Activated CD4-positive, alpha-beta T cell treated with anti-CD3 and anti-CD28 coated beads, Interleukin-2, amount 50 U/mL, for 4 hours (primary cell): ENCODE results near the gene RNF5.
"Not testable (repeated sequence)": the region's sequence is repeated elsewhere in the genome, so short reads cannot be mapped to it uniquely, and the experiment has no call there.

ENCODE experiments used
- DNase-seq, 2 experiments: peaks; one replicate each; pipeline ENCODE4 v3.0.0-alpha.2; 2020

The RNF5 gene

DNA sequence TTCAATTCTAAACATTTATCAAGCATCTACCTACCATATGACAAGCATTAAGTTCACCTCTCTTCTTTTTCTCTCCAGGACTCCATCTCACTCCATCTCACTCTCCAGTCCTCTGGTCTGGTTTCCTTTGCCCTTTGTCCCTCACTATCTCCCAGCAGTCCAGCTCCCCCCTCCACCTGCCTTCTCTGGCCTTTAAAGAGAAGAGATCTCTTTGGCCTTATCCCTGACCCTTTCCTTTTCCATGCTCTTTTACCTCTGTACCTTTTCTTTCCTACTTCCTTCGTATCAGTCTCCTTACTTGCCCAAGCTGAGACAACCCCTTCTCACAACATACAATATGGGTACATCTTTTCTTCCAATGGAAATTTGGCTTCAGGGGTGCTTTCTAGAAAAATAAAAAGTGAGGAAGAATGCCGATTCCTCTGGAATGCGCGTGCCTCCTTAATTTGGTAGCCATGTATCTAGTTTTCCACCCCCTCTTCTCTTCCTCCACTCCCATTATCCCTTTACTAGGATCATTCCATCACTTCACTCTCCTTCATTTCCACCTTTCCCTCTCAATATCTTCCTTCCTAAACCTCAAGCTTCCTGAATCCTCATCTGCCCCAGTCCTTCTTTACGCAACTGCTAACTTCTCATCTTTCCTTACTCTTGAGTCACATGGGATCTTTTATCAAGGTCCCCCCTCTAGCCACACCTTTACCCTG is 1.6 kb upstream of the RNF5 start:
- DNase-seq, result no peak

DNA sequence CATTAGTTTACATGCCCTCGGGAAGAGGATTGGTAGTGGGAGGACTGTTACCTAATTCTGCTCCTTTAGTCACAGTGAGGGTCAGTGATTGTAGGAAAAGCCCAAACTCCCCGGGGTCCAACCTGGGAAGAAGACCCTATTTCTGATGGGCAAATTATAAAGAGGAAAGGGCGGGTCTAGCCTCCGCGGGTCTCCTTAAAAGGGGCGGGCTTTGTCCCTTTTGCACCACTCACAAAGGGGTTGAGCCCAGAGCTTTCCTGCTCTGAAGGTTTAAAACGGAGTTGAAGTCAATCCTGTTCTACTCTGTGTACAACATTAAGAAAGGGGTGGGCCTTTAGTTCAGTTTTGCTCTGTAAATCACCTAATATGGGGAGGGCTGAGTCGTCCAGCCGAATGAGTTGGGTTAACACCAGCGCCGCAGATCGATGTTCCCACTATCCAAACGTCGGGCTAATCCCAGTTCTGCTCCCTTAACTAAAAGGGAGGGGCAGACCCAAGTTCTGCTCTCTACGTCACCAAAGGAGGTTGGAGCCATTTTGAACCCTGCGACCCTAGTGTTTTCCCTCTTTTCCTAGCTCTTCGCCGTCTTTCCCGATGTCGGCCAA is 920 bp upstream of the RNF5 start:
- no peak for DNase-seq

DNA sequence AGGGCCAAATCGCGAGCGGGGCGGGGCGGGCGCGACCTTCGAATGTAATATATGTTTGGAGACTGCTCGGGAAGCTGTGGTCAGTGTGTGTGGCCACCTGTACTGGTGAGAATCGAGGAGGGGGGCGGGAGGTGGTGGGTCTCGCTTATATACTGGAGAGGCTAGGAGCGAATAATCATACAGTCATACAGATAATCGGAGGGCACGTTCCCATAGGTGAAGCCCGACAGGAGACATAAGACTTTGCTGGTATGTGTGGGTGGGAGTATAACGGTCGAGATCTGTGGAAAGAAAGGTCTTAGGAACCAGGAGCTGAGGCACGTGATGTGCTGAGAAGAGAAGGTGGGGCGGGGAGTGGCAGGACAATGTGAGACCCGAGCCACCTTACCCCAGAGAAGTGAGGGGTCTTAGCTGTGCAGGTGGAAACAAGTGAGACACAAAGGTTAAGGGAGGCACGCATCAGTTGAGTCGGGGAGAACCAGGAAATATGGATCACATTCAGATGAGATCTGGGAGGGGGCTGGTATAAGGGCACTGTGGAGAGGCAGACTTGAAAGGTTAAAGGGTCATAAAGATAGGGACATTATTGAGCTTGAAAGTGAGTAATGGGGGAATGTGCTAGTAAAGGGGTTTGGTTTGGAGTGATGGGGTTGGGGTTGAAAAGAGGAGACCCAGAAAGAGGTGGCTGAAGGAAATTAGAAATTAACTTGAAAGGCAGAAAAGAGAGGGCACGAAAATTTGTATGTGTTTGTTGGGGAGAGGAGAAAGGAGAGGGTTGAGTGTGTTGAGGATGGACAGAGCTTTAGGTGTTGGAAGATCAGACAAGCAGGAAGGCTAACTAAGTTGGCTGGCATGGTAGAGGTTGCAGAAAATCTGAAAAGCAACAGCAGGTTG is 589 bp downstream of the RNF5 start:
- no peak for DNase-seq

DNA sequence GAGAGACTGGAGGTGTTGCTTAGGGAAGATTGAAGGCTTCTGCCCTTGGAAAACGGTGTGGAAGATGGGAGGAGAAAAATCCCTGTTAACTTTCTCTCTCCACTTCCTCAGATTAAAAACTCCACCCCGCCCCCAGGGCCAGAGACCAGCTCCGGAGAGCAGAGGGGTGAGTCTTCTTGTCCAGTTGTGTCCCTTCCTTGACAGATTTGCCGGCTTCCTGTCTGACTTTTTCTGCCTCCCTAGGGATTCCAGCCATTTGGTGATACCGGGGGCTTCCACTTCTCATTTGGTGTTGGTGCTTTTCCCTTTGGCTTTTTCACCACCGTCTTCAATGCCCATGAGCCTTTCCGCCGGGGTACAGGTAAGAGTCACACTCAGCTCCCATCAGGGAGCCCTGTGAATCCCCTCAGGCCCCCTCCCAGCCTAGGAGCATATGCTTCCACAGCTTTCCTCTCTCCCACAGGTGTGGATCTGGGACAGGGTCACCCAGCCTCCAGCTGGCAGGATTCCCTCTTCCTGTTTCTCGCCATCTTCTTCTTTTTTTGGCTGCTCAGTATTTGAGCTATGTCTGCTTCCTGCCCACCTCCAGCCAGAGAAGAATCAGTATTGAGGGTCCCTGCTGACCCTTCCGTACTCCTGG is 1.7 kb downstream of the RNF5 start:
- no peak for DNase-seq

DNA sequence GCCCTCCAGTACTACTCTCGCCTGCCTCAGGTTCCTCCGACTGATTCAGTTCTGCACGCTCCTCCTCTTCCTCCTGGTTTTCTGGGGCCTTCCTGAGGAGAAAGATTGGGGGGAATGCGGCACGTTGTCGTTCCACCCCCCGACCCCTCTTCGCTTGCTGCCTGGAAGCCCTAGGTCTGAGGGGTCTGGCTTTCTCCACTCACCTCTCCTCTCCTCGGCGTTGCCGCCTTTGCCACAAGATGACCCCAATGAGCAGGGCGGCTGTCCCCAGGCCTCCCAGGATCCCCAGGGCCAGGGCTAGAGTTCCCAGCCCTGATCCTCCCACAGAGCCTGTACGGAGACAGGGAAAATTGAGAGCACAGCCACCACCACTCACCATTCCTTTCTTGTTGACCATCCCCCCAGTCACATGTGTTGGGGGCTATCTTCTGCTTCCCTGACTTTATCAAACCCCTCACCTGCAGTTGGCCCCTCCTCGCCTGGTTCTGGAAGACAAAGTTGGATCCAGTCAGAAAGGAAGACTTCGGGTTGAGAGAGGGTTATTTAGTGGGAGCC is 3.0 kb downstream of the RNF5 start:
- DNase-seq, result no peak

DNA sequence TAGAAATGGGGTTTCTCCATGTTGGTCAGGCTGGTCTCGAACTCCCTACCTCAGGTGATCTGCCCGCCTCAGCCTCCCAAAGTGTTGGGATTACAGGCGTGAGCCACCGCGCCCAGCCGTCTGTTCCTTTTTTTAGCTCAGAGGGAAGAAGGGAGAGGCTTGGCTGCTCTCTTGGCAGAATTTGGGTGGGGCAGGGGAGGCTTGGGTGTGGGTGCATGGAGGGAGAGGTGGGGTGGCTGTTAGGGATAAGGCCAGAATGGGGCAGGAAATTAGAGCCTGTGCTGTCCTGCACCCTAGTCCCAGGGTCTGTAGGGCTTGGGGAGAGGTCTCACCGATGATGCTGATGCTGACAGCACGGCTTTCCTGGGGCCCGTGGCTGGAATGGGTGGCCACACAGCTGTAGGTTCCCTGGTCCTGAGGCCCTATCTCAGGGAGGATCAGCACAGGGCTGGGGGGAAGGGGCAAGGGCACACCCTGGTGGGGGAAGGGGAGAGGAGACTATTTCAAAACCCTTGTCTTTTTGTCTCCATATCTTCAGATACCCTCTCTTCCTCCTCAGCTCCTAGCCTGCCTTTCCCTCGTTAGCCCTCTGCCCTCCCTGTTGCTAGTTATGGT is 3.8 kb downstream of the RNF5 start:
- DNase-seq, result no peak

DNA sequence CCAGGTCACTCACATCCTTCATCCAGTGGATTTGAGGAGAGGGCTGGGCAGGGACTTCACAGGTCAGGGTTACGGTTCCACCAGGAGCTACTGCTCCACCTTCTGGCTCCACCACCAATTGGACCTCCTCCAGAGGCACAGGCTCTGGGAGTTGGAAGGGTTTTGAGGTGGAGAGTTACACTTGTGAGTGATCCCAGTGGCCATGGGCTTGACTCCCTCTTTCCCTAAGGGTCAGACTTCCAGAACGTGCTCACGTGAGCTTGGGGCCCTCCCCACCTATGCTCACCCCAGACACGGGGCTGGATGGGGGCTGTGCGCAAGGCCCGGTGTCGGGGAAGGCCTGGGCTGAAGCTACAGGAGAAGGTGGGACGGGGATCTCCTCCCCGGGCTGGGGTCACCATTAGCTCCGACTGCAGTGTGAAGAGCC is 4.4 kb downstream of the RNF5 start:
- DNase-seq, result no peak

DNA sequence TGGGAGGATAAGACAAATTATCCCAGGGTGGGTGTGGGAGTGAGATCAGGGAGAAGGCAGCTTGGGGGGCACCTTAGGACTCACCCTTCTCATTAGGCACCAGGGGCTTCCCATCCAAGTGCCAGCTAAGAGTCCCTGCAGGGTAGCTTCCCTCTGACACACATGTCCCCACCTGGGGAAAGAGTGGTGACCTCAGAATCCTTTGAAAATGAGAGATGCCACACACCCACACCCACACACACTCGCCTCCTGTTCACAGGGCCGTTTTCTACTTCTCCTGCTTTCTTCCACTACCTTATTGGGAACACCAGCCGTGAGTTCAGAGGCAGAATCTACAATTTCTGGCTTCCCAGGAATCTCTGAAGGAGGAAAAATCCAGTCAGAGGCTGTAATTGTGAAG is 4.8 kb downstream of the RNF5 start:
- no peak for DNase-seq

DNA sequence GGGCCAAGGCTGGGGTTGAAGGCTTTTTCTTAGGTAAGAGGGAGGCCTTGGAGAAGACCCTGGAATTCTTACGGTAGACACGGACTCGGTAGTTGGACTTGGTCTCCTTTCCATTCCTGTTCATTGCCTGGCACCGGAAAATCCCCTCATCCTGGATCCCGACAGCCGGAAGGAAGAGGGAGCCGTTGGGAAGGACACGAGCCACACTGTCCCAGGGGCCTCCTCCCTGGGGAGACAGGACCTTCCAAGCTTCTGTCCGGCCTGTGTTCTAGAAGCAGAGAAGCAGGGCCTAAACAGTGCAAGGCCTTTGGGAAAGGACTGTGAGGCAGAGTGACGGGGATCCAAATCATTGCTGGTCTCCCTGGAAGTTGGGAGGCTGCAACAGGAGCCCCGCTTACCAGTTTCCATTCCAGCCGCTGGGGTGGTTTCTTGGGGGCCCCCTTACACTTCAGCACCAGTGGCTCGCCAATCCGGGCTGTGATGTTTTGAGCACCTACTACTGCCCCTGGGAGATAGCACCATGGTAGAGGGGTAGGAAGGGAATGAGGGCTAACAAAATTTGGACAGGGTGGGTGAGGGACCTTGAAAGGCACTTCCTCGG is 5.4 kb downstream of the RNF5 start:
- DNase-seq, result no peak

DNA sequence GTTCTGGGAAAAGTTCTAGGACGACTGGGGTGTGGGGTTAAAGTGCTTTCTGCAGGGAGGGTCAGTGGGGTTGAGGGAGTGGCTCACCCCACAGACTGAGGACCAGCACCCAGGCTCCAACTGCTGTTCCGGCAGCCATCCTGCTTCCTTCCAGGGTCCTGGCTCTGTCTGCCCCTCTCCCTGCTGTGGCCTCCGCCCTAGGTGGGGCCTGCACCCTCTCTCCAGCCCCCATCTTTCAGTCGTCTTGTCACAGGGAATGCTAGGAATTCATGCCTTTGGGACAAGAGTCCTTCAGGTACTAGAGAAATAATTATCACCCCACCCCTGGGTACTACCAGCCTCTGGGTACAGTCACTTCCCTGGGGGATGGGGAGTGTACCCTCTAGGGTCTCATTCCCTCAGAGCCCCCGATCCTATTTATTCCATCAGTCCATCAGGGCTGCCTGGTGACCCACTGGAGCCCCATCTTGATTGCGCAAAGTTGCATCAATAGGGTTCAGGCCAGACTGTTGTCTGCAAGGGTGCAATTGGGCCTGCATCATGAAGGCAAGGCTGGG is 6.0 kb downstream of the RNF5 start, which contains the start of gene AGER:
Gene AGER (minus strand): TSS at position 170 of the 557 bp plus-strand sequence. CDS start 31 bp downstream, at position 139.
- no peak for DNase-seq

DNA sequence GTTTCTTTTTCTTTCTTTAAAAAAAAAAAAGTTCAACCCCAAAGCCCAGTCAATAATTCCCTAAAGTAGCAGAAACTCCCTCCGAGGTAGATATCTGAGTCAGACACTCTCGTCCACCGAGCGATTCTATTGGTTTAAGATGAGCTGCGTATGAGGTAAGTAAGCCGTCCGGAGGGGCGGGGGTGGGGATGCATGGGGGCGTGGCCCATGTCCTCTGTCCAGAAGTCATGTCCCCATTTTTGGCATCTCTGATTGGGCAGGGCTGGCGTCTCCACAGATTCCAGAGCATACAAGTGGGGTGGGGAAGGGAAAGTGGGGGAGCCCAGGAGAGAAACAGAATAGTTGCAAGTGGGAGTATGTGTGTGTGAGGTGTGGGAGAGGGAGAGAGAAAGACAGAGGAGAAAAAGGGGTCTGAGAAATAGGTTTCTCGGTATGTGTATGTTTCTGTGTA is 7.5 kb downstream of the RNF5 start:
- peak; percentile 41 to 49 for DNase-seq

DNA sequence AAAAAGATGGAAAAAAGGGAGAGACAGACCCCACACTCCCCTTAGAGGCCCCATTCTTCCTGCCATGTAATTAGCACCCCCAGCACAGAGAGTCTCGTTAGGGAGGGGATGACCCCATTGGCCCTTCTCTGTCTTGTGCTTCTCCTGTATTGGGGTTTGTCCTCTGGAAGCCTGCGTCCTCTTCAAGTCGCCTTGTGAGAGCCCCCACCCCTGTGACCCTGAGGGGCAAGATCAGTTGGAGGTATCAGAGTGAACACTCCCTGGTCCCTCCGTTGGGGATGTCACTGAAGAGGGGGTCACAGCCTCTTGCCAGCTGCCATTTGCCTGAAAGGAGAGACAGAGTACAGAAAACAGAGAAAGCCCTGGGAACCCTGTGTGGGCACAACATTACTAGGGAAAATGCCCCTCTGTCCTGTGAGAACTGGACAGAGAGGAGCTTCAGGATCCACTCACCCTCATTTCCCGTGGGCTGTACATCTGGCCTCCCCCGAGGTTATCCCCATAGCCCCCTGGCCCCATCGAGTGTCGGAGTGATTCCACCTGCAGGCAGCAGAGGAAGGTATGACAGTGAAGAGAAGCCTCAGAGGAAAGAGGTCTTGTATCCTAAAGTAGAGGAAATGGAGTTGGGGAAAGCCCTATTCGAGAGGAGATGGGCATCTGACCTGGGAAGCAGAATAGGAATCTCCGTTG is 8.1 kb downstream of the RNF5 start:
- not testable (repeated sequence) for DNase-seq

DNA sequence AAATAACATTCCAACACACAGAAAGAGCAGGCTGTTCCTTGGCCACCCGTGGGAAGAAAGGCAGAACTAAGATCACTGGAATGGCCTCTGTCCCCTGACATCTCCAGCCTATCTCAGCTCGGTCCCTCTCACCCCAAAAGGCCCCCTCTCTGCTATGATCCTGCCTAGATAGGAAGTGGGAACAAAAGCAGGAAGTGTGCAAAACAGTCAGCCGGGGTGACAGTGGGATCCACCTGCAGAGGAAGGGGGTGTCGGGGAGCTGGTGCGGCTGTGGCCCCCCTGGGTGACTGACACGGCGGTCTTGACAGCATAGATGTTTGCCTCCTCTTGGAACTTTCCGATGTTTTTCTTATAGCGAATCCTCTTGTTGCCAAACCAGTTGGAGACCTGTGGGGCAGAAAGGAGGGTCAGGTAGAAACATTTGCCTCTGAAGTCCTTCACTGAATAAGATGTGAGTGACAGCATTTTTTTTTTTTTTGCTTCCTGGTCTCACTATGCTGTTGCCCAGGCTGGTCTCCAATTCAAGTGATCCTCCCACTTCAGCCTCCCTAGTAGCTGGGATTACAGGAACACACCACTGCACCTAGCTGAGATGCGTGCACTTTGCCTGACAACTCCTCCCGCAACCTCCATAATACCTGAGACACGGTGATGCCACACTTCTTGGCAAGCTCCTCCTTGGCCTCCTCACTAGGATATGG is 9.0 kb downstream of the RNF5 start:
- DNase-seq, result no peak

DNA sequence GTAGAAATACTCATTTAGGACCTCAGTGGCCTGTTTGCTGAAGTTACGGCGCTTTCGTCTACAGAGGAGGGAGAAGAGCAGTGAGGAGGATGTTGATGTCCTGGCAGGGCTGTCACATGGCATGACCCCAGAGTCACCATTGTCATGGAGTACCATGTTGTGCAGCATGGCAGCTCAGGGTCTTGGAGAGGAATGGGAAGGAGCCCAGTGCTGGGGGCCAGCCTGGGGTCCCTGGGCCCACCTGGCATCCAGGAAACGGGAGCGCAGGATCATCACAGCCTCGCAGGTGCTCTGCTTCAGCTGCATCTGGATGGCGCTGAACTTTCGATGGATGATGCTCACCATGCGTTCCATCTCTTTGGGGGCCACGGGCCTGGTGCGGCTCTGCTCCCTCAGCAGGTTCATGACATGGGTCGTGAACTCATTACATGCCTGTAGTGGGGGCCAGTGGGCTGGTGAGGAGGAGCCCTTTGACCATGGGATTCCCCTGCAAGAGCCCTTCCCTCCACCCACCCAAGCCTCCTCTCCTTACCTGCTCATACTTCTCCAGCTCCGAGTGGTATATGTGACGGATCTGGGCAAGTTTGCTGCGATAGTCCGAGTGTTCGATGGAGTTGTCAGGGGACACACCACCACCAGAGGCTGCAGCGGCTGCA is 9.6 kb downstream of the RNF5 start:
- not testable (repeated sequence) for DNase-seq

DNA sequence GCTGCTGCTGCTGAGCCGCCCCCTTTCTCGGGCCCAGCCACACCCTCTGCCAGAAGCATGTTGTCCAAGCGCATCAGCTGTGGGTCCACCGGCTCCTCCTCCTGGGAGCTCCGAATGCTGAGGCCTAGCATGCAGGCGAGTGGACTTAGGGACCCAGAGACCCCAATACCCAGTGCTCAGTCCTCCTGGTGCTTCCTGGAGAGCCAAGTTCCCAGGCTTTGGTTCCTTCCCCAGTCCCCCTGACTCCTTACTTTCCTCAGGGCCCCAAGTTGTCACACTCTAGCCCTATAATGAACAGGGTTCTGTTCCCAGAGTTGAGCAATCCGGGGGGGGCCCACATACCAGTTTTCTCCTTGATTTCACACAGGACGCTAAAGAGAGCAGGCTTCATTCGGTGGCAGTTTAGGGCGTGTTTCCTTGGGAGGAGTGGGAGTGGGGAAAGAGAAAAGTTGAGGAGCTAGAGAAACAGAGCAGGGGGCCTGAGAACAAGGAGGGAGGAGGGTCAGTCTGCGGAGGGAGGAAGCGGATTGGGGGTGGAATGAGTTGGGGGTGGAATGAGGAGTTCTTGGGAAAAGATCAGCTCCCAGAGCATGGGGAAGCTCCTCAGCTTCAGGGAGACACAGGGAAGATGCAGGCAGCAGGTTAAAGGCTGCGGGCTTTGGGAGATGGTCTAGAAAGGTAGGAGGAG is 10.3 kb downstream of the RNF5 start:
- no peak for DNase-seq

DNA sequence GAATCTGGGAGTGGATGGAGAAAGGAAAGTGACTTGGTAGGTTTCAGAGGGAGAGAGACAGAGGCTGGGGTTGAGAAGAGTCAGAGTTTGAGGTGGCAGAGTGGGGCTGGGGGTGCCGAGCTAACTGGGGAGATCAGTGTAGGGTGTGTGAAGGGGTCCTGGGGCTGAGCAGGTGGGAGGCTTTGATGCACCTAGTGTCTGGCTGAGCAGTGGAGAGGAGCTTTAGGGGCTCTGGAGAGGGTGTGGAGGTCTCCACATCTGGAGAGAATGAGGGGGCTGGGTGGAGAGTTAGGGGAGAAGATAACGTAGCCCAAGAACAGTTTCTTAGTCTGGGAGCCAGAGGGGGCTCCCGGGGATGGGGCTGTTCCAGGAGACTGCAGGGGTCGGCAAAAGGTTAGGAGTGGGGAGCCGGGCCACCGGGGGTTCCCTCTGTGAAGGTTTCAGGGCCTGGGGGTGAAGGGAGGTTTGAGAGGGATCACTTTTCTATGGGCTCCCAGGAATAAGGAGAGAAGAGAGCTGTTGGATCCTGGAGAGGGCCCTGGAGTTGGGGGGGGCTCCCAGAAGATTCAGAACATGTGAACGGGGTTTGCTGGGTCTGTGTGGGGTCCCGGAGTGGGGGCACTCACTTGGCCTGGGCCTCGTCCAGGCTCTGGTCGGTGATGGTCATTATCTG is 11.0 kb downstream of the RNF5 start:
- no peak for DNase-seq

DNA sequence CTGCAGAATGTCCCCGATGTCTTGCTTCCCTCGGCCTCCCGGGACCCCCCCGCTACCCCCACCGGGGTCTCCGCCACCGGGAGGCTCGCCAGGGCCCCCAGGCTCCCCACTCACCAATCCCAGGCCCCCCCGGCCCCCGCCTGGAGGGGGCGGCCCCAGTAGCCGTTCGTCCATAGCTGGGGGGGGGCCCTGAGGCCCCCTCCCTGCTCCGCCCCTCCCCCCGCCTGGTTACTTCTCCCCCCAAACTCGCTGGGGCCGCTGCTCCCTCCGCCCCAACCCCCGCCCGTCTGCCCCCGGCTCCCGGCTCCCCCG is 11.5 kb downstream of the RNF5 start:
- no peak for DNase-seq

DNA sequence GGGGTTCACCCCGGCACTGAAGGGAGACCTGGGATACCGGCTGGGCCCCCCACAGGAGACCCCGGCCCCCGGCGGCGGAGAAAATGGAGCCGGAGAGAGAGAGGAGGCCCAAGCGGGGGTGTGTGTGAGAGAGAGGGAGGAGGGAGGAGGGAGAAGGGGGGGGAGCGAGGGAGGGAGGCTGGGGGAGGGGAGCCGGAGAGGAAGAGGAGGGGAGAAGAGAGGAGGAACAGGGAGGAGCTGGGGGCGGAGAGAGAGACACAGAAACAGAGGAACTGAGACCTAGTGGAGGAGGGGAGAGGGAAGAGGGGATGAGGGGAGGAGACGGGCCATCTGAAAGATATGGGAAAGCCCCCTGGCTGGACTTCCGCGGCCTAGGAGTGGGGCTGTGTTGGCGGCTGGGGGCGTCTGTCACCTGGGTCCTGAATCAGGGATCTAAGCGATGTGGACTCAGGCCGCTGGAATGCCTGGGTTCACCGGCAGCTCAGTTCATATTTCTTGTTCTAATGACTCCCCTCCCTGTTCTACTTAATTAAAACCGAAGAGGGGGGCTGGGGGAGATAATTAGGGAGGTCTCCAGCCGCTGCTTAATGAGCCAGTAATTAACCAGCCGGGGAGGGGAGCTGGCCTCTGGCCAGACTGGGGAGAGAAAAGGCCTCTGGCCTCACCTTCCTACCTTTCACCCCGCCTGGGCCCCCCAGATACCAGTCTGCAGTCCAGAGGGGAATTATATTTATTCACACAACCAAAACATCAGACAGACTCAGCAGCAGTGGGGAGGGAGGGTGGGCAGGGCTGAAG is 12.0 kb downstream of the RNF5 start, which contains the start of gene PBX2:
Gene PBX2 (minus strand): TSS at position 149 of the 798 bp plus-strand sequence. CDS start 287 bp downstream, outside the sequence.
- peak; percentile 86 to 89 for DNase-seq
